HepG2 (cell line): ENCODE measurements around the gene EWSR1. TPM values are rescaled to one million over a fixed set of nuclear protein-coding genes. Genes with fewer than 3 reads are reported as not detected.

Source experiments
- AGO1 ChIP-seq: fragments of 200-400 bp; formaldehyde crosslinking; IDR thresholded peaks from 2 replicates; pipeline ENCODE4 v1.6.1; 2017; ENCODE audit warnings: mild to moderate bottlenecking, low read depth, low read length, moderate library complexity; ENCODE audit not compliant: poor library complexity, severe bottlenecking
- BCL3 ChIP-seq: sonication (generic); formaldehyde crosslinking; IDR thresholded peaks from 2 replicates; pipeline ENCODE4 v1.5.1; 2020; ENCODE audit warnings: mild to moderate bottlenecking, missing genetic modification reagents, moderate library complexity
- FOXA3 ChIP-seq: IDR thresholded peaks from 2 replicates; pipeline ENCODE4 v1.6.1; 2016; ENCODE audit warnings: missing genetic modification reagents, missing compliant biosample characterization
- IKZF1 ChIP-seq: fragments of 450-650 bp; IDR thresholded peaks from 2 replicates; pipeline ENCODE4 v1.7.1; 2016
- MED13 ChIP-seq: sonication (generic); formaldehyde crosslinking; IDR thresholded peaks from 2 replicates; pipeline ENCODE4 v1.5.0; 2020; ENCODE audit warnings: missing genetic modification reagents
- PHB2 ChIP-seq: fragments of 450-650 bp; IDR thresholded peaks from 2 replicates; pipeline ENCODE4 v1.6.1; 2018; ENCODE audit not compliant: partially characterized antibody
- POLR2A ChIP-seq, 2 experiments: IDR thresholded peaks; 2 replicates each; pipeline ENCODE4 v1.6.1; 2011; ENCODE audit warnings: low read depth in 2 of 2, low read length in 2 of 2, mild to moderate bottlenecking in 1 of 2, moderate library complexity in 1 of 2; ENCODE audit not compliant: insufficient read depth in 1 of 2
- POLR2AphosphoS2 ChIP-seq: IDR thresholded peaks from 2 replicates; pipeline ENCODE4 v1.6.1; 2011; ENCODE audit warnings: low read depth, low read length, improper control_type of control experiment
- POLR2G ChIP-seq: fragments of 200-400 bp; formaldehyde crosslinking; IDR thresholded peaks from 2 replicates; pipeline ENCODE4 v1.6.1; 2018; ENCODE audit warnings: mild to moderate bottlenecking, low read depth, low read length, moderate library complexity
- SRY ChIP-seq: sonication (generic); formaldehyde crosslinking; IDR thresholded peaks from 2 replicates; pipeline ENCODE4 v1.8.0; 2022; ENCODE audit warnings: mild to moderate bottlenecking, missing genetic modification reagents
- TBX2 ChIP-seq: sonication (generic); formaldehyde crosslinking; IDR thresholded peaks from 2 replicates; pipeline ENCODE4 v1.5.0; 2020; ENCODE audit warnings: missing genetic modification reagents, mild to moderate bottlenecking, borderline replicate concordance
- ZBTB26 ChIP-seq: IDR thresholded peaks from 2 replicates; pipeline ENCODE4 v1.6.1; 2016; ENCODE audit warnings: missing compliant biosample characterization, missing genetic modification reagents, borderline replicate concordance
- ZHX2 ChIP-seq, 2 experiments: sonication (generic) in 1 of 2; formaldehyde crosslinking in 1 of 2; IDR thresholded peaks; 2 replicates each; pipeline versions ENCODE4 v1.6.1 to v1.9.0; 2014 to 2022; ENCODE audit warnings: antibody characterized with exemption in 1 of 2, borderline replicate concordance in 1 of 2, inconsistent platforms in 1 of 2, low read depth in 1 of 2, missing genetic modification reagents in 1 of 2
- ZNF547 ChIP-seq: sonication (generic); formaldehyde crosslinking; IDR thresholded peaks from 2 replicates; pipeline ENCODE4 v1.5.1; 2020; ENCODE audit warnings: mild to moderate bottlenecking, missing genetic modification reagents
- ZNF563 ChIP-seq: sonication (generic); formaldehyde crosslinking; IDR thresholded peaks from 2 replicates; pipeline ENCODE4 v1.8.0; 2022; ENCODE audit warnings: mild to moderate bottlenecking, moderate library complexity, missing genetic modification reagents
- ZNF577 ChIP-seq: sonication (generic); formaldehyde crosslinking; IDR thresholded peaks from 2 replicates; pipeline ENCODE4 v1.4.0; 2020; ENCODE audit warnings: mild to moderate bottlenecking, low read depth, missing genetic modification reagents, borderline replicate concordance
- ZNF710 ChIP-seq: sonication (generic); formaldehyde crosslinking; IDR thresholded peaks from 2 replicates; pipeline ENCODE4 v1.5.0; 2020; ENCODE audit warnings: mild to moderate bottlenecking, missing genetic modification reagents, borderline replicate concordance
- ZNF749 ChIP-seq: sonication (generic); formaldehyde crosslinking; IDR thresholded peaks from 2 replicates; pipeline ENCODE4 v1.8.0; 2022; ENCODE audit warnings: mild to moderate bottlenecking, missing genetic modification reagents, moderate library complexity, borderline replicate concordance
- ZSCAN30 ChIP-seq: sonication (generic); formaldehyde crosslinking; IDR thresholded peaks from 2 replicates; pipeline ENCODE4 v1.5.0; 2020; ENCODE audit warnings: mild to moderate bottlenecking, missing genetic modification reagents
- polyA plus RNA-seq, 8 experiments: library from polyadenylated mRNA; depleted of rRNA in 3 of 8; stranded (reverse) in 7 of 8; unstranded in 1 of 8; fragments of >200 nt; fragmentation: Illumina TruSeq in 4 of 8; extraction: Trizol in 4 of 8; gene quantifications; 2 replicates each; pipeline versions ENCODE4 v1.2.1 to v1.2.3, GENCODE V29; 2011 to 2016; ENCODE audit warnings: low read depth in 4 of 8, missing spikeins in 1 of 8, mixed read lengths in 1 of 8; ENCODE audit not compliant: insufficient read depth in 1 of 8
- total RNA-seq, 5 experiments: library from RNA; depleted of rRNA; stranded (reverse); fragments of >200 nt; fragmentation: Illumina TruSeq; extraction: Trizol; gene quantifications; 2 replicates each; pipeline ENCODE4 v1.2.3, GENCODE V29; 2016; ENCODE audit warnings: low read depth in 1 of 5

Gene EWSR1
- total and polyA plus RNA-seq, 2 of the 13 experiments (the other 11 are each of a cell fraction or from before 2014, with no cell fraction given) = 211 to 326 TPM

DNA sequence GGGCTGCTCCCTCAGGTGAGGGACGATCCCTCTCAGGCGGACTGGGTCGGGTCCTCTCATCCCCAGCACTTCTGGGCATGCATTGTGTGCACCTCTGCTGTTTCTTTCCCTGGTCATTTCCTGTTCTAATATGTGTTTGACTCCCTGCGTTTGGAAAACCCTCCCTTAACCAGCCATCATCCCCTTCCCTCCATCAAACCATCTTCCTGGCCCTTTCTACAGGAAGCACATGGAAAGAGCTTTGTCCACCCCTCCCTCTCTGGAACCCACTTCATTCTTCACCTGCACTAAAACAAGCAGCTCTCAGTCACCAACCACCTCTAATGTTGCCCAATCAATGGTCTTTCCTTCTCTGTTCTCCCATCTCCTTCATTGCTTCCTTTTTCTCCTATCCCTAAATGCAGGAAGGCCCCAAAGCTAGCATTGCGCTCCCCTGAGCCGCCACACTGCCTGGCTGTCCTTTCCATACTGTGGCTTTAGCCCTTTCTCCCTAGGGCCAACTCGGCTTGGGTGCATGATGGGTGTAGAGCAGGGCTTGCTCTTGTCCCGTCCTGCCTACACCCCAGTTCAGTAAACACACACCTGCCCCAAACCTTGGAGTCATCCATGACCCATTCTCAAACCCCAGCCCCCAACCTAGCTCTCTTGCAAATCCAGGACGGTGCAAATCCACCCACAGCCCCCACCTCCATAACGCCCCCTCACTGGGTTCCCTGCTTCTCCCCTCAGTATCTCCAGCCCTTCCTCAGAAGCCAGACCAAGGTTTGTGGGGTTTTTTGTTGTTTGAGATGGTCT is 32.9 kb downstream of the EWSR1 start (continued):
- TF ChIP-seq ZNF710 (CRISPR knock-in tag) (0 out of 2 replicates have a peak, but pooled peaks have one; percentile 33), ZNF547 (CRISPR knock-in tag) (no peak), POLR2G (peak; percentile 64), ZBTB26 (CRISPR knock-in tag) (no peak), POLR2A (IDR thresholded peaks at IDR 0.05; ENCODE audit: insufficient read depth in 1 of 2, low read depth in 2 of 2, low read length in 2 of 2) (peak in 1 of 2 experiments; percentile 54; a peak in 2 of 4 replicates), MED13 (CRISPR knock-in tag) (no peak), IKZF1 (no peak), ZNF577 (CRISPR knock-in tag) (no peak), POLR2AphosphoS2 (peak; percentile 70; the same call in 1 of the 2 replicates), TBX2 (no peak), FOXA3 (CRISPR knock-in tag) (no peak), BCL3 (CRISPR knock-in tag) (no peak), SRY (no peak), PHB2 (no peak), ZNF749 (CRISPR knock-in tag) (no peak), ZNF563 (CRISPR knock-in tag) (no peak), AGO1 (no peak), ZSCAN30 (CRISPR knock-in tag) (no peak), ZHX2 (IDR thresholded peaks at IDR 0.05; ENCODE audit: low read depth) (no peak), ZHX2 (CRISPR knock-in tag; IDR thresholded peaks at IDR 0.05; ENCODE audit: borderline replicate concordance) (no peak)
